Measurements from ENCODE around the gene TMOD1.

Gene TMOD1

DNA sequence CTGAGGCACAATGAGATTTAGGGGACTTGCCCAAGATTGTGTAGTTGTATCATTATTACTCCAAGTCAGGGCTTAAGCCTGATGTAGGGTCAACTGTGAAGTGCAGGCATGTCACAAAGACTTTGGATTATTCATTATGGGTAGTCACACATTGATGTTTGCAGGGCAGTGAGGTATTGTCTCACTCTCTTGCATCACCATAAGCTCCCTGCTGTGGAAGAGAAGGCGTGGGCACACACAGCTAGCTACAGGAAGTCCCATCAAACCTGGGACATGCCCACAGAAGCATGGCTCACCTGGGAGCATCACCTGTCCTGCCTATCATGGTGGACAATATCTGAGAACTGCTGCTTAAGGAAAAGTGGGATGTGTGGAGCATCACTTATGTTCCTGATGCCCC, 42.1 kb downstream of the TMOD1 start:
- in situ Hi-C loops (cut with MboI; ENCODE audit: low sequenced_read_pairs), result no loop called here

DNA sequence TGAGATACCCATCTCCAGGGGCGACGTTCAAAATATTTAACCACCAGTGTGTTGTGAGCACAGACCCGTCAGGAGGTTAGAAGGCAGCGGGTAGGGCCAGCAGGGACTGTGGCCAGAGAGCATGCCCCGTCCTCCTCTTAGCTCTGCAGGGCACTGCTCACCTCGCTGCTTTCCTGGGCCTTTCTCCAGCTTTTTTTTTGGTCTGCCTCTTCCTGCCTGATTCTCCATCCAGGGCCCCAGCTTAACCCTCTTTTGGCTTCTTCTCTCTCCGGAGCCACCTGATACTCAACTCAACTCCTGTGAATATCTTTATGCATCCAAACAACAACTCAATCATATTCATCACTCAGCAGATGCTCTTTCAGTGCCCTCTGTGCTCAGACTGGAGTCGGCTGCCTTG, 44.0 kb downstream of the TMOD1 start:
- in situ Hi-C loops (cut with MboI; ENCODE audit: low sequenced_read_pairs), result no loop called here

DNA sequence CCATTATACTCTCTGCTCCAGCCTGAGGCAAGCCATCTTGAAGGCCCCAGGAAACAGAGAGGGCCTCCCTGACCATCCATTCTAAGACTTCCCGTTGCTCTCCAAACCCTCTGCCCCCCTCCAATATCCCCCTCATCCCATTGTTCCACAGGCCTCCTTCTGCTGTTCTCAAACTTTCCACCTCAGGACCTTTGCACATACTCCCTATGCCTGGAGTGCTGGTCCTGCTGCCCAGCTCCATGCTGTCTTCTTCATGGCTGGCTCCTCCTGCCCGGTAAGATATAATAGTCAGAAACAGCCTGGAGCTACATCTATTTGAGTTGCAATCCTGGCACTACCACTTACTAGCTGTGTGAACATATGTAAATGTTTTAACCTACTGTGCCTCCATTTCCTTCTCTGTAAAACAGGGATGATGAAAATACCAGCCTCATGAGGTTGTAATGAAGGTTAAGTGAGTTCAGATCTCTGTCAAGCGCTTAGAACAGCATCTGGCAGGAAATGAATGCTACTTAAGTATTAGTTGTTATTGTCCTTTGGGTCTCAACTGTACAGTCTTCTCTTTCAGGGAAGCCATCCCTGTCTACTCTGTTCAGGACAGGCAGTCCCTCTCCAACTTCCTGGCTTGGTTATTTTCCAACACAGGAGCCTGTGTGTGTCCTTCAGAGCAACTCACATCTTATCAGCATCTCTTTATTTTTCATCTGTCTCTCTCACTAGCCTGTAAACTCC, 45.8 kb downstream of the TMOD1 start:
- in situ Hi-C loops (cut with MboI; ENCODE audit: low sequenced_read_pairs), result no loop called here

DNA sequence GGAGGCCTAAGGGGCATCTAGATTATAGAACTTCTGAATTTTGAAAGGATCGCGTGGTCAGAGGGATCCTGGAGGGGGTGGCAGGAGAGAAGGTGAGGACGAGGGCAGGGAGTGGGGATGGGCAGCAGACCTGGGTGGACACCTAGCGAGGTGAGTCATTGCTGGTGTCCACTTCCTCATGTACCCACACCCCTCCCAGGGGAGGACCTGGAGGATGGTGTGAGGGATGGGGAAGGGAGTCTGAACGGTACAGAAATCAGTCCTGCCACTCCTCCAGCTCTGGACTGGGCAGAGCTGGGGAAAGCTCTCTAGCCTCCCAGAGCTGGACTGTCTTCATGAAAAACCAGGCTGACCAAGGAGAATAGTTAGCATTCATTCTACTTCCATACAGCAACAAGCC, 46.9 kb downstream of the TMOD1 start:
- in situ Hi-C loops (cut with MboI; ENCODE audit: low sequenced_read_pairs), result no loop called here

DNA sequence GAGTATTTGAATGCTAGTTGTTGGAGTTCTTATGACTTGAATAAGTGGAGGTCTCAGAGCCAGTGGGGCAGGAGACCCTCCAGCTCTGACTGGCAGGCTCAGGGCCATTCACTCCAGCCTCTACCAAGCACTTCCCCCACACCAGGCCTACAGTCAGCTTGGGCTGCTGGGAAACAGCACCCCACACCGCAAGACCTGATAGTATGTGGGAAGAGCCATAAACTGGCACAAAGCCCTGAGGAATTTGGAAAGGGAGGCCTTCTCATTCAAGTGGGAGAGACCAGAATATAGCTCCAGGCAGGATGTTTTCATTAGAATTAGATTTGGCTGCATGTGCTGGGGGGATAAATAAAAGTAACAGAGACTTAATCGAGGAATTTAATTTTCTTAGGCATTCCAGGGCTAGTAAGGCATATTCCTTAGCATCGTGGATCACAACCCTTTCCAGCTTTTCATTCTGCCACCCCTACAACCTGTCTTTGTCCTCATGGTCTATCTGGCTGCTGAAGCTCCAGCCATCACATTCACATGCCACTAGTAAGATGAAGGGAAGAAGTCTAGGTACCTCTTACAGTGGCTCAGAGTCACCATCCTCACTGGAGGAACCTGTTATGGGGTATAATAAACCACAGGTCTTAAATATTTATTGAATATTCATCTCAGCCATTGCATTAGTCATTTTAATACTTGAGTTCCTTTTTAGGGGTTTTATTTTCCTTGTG, 47.5 kb downstream of the TMOD1 start:
- in situ Hi-C loops (cut with MboI; ENCODE audit: low sequenced_read_pairs), result no loop called here

DNA sequence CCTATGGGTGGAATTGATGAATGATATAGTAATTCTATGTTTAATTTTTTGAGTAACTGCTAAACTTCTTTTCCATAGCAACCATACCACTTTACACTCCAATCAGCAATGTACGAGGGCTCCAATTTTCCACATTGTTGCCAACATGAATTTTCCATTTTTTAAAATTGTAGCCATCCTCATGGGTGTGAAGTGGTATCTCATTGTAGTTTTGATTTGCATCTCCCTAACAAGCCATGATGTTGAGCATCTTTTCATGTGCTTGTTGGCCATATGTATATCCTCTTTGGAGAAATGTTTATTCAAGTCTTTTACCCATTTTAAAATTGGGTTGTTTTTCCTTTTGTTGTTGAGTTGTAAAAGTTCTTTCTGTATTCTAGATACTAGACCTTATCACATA, 48.9 kb downstream of the TMOD1 start:
- in situ Hi-C loops (cut with MboI; ENCODE audit: low sequenced_read_pairs), result no loop called here

DNA sequence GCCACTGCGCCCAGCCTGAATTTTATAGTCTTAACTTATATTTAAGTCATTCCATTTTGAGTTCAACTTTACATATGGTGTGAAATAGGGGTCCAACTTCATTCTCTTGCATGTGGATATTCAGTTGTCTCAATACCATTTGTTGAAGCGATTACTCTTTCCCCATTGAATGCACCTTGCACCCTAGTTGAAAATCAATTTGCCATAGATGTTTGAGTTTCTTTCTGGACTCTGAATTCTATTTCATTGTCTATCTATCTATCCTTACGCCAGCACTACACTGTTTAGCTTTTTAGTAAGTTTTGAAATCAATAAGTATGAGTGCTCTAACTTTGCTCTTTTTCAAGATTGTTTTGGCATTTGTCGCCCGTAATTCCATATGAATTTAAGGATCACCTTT, 49.8 kb downstream of the TMOD1 start:
- in situ Hi-C loops (cut with MboI; ENCODE audit: low sequenced_read_pairs), result no loop called here

DNA sequence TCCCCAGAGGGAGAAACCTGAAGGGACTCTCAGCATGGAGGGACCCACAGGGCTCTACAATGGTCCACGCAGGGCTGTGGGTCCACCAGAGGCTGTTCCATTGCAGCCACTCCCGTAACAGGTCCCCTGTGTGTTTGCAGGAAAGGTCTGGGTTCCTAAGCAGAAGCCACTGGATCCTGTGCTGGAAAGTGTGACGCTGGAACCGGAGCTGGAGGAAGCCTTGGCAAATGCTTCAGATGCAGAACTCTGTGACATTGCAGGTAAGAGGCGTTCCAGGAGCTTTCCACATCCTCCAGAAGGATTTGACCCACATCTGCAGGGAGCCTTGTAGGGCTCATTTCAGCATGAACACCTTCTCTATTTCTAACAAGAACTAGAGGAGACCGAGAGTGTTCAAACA, 51.7 kb downstream of the TMOD1 start:
- in situ Hi-C loops (cut with MboI; ENCODE audit: low sequenced_read_pairs), result no loop called here

DNA sequence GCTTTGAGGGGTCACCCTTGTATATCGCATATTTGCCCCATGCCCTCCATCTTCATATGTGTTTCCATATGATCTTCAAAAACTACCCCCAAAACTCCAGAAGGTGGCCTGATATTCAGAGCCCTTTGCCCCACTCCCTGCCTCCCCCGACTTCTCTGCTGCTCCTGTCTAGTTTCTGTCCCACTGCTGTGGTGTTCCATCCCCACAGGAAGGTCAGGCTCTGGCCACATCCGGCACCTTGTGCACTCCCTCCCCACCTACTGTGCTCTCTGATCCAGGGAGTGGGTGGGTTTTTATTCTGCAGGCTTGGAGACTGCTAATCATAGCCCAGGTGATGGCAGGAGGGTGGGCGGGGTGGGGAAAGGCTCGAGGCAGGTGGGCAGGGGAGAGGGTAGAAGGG, 52.4 kb downstream of the TMOD1 start:
- in situ Hi-C loops (cut with MboI; ENCODE audit: low sequenced_read_pairs), result no loop called here

DNA sequence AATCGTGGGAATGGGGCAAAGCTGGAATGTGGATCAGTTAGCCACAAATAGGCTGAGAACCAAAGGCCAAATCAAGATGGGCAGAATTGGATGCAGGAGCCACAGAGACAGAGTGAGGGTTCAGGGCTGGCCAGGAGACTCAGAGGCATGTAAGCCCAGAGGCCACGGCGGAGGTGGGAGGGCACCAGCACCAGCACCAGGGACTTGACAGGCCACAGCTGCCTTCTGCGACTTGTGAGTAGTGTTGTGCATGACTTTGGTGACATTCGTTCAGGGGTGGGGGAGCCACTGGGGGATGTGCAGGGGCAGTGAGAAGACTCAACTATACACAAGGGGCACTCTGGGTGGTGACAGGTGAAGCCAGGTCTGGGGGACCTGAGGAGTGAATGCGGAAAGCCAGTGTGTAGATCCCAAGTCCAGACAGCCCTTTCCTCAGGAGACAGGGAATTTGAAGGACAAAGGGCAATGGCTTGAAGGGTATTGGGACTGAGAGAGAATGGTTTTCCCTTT, 53.2 kb downstream of the TMOD1 start:
- in situ Hi-C loops (cut with MboI; ENCODE audit: low sequenced_read_pairs), result no loop called here

DNA sequence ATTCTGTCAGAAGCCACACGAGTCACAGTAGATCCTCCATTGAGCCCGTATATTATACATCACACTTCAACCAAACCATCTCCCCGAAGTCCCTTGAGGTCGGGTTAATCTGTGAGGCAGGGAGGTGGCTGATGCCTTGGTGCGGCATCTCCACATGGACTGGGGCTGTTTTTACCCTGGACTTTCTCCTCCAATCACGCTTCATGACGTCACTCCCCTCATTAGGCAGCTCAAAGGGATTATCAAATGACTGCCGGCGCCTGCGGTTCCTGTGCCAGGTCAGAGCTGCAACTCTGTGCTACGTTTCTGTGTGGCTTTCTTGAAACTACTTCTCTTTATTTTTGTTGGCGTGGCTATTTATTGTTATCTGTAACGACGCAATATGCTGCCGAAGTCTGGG, 53.7 kb downstream of the TMOD1 start:
- in situ Hi-C loops (cut with MboI; ENCODE audit: low sequenced_read_pairs), result no loop called here

DNA sequence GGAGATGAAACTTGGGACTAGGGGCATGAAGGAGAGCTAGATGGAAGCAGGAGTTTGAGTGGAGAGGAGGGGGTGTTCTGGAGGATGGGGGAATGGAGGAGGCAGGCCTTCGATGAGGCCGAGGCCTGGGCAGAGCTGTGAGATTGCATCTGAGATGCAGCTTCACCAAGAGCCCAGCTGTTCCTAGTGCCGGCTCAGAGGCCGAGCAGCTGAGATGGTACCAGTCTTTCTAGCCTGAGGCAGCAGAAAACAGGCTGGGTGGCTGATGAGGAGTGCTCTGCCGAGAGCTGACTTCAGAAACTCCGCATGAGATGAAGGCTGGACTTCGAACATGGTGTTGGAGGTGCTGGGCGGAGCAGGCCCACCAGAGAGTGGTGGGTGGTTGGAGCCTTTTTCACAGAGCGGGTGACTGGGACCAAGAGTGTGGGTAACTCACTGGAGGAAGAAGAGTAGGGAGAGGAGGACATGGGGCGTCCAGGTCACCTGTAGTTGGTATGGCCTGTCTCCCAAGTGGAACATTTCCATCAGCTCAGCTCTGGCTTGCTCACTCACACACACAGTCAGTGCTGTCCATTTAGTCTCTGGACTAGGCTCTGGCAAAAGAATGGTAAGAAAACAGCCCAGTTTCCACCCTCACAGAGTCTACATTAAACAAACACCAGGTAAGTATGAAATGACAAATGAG, 54.7 kb downstream of the TMOD1 start:
- in situ Hi-C loops (cut with MboI; ENCODE audit: low sequenced_read_pairs), result no loop called here

DNA sequence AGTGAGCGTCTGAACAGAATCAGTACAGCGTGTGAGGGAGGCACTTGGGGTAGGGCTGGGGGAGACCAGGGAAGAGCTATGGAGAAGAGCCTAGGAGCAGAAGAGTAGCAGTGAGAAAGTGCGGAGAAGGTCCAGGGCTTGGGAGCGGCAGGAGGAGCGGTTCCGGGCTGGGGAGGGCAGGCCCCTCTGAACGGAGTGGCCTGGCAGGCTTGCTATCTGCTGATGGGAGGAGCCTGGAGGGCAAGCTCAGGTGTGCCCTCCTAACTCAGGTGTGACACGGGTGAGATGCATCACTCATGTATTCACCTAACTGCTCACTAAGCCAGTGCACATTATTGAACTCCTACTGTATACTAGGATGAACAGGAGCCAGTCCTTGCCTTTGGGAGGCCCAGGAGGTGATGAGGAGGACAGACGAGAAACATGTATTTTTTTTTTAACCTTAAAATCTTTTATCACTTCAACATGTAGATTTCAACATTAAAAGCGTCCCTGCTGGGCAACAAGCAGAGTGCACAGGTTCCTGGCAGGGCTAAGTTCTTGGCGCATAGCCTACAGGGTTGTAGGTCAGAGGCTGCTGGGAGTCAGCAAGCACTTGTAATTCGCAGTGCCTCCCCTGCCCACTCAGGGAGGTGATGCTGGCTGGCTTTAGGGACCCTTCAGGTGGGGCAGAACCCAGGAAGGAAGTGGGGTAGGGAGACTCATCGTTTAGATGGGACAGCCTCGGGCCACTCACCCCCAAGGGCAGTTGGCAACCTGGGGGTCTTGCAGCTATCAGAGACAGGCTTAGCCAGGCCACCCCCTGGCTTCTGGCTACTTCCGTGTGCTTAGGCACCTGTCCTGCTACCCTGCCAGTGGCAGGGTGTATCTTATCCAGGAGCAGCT, 55.5 kb downstream of the TMOD1 start:
- in situ Hi-C loops (cut with MboI; ENCODE audit: low sequenced_read_pairs), result no loop called here

DNA sequence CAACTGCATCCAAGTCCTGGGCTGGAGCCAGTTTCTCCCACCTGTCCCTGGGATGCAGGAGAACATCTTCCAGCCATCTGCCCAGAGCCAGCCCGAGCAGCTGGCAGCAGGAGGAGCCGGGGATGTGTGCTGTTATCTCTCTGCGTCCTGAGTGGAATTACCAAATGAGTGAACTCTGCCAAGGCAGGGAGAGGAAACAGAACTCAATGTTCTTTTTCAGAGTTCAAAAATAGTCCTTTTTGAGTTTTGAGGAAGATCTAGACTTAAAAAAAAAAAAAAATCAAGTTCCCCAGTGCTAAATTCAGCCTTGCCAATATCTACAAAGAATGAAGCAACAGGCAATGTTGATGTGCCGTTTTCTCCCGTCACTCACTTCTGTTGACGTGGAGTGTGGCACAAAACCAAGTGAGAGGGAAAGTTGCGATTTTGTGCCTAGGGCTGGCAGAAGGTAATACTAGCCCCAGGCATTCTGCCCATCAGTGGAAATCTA, 56.2 kb downstream of the TMOD1 start:
- in situ Hi-C loops (cut with MboI; ENCODE audit: low sequenced_read_pairs), result no loop called here

DNA sequence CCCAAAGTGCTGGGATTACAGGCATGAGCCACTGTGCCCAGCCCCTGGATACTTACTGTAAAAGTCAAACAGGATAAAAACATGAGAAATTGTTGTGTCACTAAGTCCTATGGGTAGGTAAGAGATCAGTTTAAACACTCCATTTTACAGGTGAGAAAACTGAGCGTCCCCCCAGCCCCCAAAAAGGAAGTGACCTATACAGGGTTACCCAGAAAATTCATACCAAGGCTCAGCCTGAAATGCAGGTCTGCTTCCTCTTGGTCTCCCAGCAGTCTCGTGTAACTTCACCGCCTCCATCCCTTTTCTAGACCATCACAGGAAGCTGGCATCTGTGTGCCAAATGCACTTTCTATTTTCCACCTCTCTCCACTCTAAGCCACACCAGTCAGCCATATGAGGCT, 57.2 kb downstream of the TMOD1 start:
- in situ Hi-C loops (cut with MboI; ENCODE audit: low sequenced_read_pairs), result no loop called here

DNA sequence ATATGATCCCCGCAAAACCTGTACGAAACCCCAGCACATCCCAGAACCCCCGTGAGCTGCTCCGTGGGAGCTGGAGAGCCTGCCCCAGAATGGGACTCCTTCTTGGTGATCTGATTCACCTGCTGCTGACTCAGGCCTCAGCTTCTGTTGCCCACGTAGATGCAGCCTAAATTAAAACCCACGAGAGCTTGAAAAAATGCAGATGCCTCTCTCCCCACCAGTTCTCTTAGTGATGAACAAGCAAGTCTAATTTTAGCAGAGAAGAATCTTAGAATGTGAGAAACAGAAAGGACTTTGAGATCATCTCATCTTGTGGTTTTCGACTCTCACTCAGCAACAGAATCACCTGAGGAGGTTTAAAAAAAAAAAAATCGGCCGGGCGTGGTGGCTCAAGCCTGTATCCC, 57.6 kb downstream of the TMOD1 start:
- in situ Hi-C loops (cut with MboI; ENCODE audit: low sequenced_read_pairs), result no loop called here

DNA sequence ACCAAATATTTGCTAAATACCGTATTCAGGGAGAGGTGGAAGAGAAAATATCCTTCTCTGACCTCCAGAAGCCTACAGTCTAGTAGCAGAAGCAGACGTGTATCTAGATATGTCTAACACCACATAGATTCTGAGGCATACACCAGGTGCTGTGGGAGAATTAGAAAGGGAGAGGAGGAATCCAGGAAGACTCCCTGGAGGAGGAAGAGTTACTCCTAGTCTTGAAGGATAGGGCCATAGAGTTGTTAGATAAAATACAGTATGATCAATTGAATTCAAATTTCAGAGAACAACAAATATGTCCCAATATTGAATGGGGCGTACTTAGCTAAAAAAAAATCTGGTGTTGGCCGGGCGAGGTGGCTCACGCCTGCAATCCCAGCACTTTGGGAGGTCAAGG, 58.7 kb downstream of the TMOD1 start:
- in situ Hi-C loops (cut with MboI; ENCODE audit: low sequenced_read_pairs), result no loop called here

DNA sequence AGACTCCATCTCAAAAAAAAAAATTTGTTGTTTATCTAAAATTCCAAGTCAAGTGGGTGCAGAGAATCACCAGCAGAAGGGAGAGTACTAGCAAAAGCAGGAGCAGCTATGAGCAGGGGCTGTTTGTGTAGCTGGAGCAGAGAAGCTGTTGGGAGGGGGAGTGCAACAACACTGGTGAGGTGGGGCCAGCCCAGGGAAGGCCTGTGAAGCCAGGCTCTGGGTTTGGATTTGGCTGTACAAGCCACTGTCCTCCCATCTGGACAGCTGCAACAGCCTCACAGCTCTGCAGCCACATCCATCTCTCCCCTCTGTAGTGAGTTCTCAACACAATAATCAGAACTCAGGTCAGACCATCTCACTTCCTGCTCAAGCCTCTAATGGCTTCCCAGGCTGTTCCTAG, 59.4 kb downstream of the TMOD1 start:
- in situ Hi-C loops (cut with MboI; ENCODE audit: low sequenced_read_pairs), result no loop called here

DNA sequence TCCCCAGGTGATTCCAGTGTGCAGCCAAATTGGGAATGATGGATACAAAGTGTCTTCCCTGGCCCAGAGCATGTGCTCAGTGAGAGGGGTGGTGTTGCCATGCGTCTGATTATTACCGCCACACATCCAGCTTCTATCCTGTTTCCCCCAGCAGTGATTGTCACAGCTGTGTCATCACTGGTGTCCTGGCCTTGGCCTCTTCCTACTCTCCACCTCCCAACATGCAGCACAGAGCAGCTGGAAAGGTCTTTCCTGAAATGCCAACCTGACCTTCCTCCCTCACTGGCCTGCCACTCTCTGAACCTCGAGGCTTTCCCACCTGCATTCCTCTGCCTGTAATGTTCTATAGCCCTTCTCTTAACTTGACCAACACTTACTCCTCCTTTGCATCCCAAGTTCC, 60.0 kb downstream of the TMOD1 start:
- in situ Hi-C loops (cut with MboI; ENCODE audit: low sequenced_read_pairs), result no loop called here

DNA sequence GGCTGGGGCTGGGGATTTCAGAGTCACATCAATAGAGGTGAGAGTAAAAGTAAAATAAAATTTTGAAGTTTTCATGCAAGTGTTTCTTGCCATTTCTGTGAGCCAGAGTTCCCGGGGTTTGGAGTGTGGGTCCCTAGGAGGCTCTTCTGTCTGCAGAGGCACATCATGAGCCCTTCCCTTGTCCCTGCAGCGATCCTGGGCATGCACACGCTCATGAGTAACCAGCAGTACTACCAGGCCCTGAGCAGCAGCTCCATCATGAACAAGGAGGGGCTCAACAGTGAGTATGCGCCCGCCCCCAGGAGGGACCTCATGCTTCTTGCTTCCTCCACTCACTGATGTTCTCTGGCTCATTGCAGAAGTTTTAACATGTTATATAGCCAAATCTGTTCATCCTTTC, 61.1 kb downstream of the TMOD1 start:
- in situ Hi-C loops (cut with MboI; ENCODE audit: low sequenced_read_pairs), result no loop called here
